LNCaP clone FGC (cell line): Measurements from ENCODE around the gene NR2C1.

Experiments
- DNase-seq: peaks from one replicate; pipeline ENCODE4 v3.0.0-alpha.2; 2011; ENCODE audit warnings: low read depth
- H3K4me3 ChIP-seq: 2 replicates; pipeline ENCODE4 v1.5.1; 2011; ENCODE audit warnings: mild to moderate bottlenecking, low read depth, low read length, control low read depth
- TF ChIP-seq, protein P1 (sequence below): IDR thresholded peaks from 2 replicates; pipeline ENCODE4 v1.5.1; 2012; ENCODE audit warnings: mild to moderate bottlenecking; ENCODE audit not compliant: control insufficient read depth, insufficient read depth; ENCODE audit errors: extremely low read depth

The NR2C1 gene

DNA sequence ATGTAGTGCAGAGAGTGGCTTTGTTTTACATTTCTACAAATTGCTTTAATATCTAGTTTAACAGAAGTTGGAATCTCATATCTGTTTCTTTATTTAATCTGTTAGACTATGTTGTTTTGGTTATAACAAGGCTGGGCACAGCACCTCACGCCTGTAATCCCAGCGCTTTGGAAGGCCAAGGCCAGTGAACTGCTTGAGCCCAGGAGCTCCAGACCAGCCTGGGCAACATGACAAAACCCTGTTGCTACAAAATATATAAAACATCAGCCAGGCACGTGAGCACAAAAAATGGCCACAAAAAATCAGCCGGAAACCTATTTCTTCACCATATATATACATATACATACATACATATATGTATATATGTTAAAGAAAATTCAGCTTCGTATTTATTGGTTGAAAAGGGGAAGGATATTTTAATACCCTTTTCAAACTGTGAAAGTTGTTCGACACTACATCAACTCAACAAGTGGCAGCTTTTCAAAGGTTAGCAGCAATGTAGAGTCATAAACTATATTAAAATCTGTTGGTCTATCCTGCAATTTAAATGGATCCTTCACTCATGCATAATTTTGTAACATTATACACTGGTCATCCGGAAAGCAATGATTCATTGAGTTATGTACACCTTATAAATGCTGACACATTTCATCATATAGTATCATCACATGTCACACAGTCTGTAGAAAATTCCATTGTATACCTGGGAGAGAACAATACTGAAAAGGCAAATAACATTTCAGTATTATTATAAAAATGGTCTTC lies 7.1 kb downstream of the NR2C1 start:
- H3K4me3 ChIP-seq: no peak overlapping the region
- TF ChIP-seq, protein P1, sequence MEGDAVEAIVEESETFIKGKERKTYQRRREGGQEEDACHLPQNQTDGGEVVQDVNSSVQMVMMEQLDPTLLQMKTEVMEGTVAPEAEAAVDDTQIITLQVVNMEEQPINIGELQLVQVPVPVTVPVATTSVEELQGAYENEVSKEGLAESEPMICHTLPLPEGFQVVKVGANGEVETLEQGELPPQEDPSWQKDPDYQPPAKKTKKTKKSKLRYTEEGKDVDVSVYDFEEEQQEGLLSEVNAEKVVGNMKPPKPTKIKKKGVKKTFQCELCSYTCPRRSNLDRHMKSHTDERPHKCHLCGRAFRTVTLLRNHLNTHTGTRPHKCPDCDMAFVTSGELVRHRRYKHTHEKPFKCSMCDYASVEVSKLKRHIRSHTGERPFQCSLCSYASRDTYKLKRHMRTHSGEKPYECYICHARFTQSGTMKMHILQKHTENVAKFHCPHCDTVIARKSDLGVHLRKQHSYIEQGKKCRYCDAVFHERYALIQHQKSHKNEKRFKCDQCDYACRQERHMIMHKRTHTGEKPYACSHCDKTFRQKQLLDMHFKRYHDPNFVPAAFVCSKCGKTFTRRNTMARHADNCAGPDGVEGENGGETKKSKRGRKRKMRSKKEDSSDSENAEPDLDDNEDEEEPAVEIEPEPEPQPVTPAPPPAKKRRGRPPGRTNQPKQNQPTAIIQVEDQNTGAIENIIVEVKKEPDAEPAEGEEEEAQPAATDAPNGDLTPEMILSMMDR: no peak
- DNase-seq: no peak

DNA sequence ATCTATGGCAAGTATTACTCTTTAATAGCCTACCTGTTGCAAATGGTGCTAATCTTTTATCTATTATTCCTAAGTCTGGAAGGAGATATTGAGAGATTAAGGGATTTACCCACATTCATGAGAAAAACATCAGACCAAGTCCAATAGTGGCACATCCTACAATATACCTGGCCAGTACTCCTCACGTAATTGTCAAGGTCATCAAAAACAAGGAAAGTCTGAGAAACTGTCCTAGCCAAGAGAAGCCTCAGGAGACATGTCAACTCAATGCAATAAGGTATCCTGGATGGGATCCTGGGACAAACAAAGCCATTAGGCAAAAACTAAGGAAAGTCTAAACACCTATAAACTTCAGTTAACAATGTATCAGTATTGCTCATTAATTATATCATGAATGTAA lies 12.5 kb downstream of the NR2C1 start:
- no peak overlapping the region for H3K4me3 ChIP-seq
- no peak for DNase-seq
- TF ChIP-seq, protein P1: no peak

DNA sequence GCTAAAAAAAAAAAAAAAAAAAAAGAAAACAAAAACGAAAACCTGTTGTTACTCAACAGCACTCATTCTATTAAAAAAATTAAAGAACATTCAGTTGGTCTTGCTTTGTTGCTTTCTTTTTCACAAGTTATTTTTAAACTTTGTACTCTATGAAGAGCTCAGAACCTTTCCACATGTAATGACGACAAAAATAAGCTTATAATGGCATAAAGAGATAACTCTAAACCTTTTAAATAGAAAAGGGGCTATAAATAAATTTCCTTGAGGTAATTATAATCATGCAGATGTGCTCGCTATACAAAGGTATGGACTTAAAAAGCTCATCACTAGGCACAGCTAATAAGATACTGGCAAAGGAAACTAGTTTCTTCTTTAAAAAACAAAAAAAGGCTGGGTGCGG lies 13.4 kb downstream of the NR2C1 start:
- no peak overlapping the region for H3K4me3 ChIP-seq
- DNase-seq: no peak
- TF ChIP-seq, protein P1: no peak

DNA sequence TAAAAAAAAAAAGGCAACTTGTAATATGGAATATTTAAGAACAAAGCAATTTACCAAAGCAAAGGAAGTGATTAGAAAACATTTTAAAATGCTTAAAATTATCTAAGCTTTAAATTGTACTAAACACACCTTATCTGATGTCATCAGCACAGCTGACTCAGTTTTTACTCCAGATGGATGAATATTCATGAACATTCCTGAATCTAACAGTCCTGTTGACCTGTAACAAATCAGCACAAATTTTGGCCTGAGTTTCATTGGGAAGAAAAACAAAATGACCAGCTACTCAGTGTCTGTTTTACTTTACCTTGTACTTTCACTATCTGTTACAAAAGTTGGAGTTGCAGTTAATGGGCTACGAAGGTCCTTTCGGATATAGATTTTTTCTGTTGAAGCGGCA lies 16.0 kb downstream of the NR2C1 start:
- no peak for DNase-seq
- no peak overlapping the region for H3K4me3 ChIP-seq
- TF ChIP-seq, protein P1: no peak

DNA sequence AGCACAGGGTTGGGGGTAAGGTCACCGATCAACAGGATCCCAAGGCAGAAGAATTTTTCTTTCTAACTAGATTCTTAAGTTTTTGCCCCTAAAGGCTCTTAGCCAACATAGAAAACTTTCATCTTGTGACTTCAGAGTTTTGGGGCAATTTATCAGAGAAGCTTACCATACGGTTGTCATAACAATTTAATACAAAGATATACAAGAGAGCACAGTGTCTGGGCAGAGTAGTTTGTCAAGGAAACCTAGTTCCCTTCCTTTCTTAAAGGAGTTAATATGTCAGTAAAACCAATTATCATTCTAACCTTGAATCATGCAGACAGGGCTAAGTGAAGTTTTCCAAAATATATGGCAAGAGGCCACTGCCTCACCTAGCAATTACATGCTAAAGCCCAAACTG lies 18.4 kb downstream of the NR2C1 start:
- H3K4me3 ChIP-seq: no peak overlapping the region
- DNase-seq: no peak
- TF ChIP-seq, protein P1: no peak

DNA sequence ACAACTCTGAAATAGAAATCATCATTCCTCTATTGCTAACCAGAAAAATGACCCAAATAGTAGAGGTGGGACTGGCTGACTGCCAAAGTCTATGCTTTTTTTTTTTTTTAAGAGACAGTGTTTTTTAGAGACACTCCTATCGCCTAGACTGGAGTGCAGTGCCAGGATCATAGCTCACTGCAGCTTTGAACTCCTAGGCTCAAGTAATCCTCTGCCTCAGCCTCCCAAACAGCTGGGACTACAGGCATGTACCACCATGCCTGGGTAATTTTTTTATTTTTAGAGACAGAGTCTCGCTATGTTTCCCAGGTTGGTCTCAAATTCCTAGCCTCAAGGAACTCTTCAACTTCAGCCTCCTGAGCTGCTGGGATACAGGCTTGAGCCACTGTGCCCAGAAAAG lies 19.2 kb downstream of the NR2C1 start:
- no peak overlapping the region for H3K4me3 ChIP-seq
- DNase-seq: no peak
- TF ChIP-seq, protein P1: no peak

DNA sequence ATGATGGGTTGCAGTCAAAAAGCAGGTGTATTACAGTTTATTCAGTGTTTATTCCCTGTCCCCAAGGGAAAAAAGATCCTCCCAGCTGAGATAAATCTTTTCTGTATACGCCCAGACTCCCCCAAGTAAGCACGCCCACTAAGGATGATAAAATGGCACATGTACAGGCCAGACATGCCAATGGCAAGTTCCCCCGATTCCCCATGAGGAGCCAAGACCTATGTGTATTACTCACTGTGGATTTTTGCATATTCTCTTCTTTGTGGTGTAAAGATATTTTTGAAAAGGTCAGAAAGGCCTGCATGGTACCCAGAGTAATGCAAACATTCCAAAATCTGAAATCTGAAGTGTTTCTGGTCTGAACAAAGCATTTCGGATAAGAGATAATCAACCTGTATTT lies 22.2 kb downstream of the NR2C1 start:
- TF ChIP-seq, protein P1: no peak
- DNase-seq: no peak
- no peak overlapping the region for H3K4me3 ChIP-seq
